ENCODE measurements around the gene HOXA10.

HOXA10 gene

DNA sequence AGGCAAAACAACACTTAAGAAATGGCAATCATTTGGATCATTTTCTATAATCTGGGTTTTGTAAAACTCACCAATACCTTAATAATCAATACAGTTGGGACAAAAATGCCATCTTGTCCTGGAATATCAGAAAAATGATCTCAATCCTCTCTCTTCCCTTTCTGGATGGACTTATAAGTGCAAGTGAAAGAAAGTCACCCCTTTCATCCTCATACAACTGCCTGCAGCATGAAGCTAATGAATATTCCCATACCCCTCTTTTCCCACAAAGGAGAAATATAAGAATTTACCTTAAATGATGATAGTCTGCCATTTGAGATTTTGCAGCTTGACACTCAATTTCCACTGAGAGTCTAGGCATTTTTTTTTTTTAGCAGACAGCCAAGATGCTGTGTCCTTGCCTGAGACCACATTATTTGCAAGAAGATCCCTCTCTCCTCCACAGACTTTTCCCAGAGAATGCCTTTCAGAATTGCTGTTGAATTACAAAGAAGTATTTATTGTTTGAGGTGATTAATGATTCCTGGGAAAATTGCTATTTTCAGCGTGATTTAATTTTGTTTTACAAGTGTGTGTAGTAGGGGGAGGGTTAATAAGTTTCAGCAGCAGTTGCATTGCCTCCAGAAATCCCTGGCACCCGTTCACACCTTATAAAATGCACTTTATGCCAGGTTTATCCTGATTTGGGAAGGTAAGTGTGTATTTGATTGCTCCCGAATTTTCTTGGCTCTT is 47.4 kb downstream of the HOXA10 start:
- DNase-seq = no peak

- DNase-seq = no peak
These were observed 48.1 kb downstream of the HOXA10 start for GRCh38 chr7:27125986-27126394.

DNA sequence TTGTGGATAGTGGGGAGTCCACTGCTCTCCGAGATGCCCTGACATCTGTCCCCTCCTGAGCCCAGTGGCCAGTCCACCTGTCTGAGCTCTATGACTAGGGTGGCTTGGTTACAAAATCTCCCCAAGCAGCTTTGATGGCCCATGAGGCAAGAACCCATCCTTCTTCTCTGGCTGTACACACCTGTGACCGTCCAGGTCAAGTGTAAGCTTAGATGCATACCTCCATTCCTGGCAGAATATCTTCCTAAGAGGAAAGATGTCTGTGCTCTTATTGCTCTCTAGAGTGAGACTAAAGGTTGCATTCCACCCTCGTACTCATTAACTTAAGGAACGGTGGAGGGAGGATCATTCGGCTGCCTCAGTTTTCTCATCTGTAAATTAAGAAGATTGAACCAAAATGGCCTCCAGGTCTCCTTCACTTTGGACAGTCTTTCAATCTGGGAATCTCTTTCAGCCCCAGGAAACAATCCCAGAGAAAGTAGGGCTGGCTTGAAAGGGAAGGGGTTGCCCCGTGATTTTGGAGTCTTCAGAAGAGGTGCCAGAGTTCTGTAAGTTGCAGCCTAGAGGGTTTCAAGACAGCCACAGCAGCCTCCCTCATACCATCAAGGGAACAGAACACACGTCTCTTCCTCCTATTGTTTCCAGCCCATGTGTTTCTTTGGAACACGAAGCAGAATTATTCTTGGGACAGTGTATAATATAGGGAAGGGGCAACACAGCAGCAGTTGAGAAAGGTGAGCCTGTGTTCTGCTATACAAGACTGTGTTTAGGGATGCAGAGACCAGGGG is 49.0 kb downstream of the HOXA10 start:
- no peak for DNase-seq

DNA sequence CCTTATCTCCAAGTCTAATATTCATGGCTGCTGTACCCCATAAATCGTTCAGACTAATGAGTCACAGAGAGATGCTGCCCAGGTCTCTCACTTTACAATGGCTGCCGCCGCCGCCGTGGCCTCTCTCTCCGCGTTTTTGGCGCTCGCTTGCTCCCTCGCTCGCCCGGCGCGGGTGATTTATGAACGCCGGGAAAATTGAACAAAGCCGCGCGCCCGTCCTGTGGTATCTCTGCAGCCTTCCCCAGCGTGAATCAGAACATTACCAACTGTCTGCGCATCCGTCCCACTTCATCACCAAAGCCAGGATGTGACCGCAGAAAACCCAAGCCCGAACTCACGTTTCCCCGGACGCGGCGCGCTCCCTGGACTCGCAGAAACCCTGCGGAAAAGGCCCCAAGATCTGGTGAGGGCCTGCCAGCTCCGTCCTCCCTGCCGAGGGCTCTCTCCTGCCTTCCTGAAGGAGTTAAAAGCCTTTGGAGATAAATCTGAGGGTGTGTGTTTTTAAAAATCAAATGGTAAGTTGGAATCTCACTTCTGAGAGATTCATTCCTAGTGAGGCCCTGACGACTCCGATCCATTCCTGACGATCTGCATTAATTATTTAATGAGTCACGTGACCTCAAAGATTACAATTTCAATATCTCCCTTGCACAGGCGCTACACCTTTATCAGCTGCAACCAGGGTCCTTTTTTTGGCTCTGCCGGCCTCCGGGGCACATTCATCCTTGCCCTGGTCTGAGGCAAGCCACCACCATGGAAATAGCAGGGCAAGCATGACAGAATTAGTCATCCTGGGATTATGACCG is 49.8 kb downstream of the HOXA10 start:
- no peak for DNase-seq

DNA sequence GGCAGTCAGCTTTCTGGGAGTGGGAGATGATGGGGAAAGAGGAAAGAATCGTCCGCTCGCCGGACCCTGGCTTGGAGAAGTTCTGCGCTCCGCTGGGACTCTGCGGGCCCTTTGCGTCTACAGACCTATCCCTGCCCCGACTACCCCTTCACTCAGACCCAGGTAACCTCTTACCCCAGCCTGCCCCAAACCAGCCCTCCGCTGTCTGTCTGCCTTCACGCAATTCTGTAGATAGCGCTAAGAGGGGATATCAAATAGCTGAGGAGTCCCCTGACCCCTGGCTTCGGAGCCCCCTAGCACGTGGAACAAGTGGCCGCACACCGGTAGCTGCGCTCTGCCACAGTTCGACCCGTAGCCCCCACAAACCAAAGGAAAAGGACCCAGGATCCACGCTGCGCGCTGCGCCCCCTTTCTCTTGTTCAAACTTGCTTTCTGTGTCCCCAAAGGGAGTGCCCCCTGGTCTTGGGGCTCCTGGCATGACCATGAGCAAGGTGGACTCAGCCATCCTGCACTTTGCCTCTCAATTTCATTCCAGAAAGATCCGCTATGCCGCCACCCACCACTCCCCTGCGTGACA is 50.6 kb downstream of the HOXA10 start:
- DNase-seq = no peak

GRCh38 chr7:27123007-27123476 is 51.1 kb downstream of the HOXA10 start:
- DNase-seq = no peak

DNA sequence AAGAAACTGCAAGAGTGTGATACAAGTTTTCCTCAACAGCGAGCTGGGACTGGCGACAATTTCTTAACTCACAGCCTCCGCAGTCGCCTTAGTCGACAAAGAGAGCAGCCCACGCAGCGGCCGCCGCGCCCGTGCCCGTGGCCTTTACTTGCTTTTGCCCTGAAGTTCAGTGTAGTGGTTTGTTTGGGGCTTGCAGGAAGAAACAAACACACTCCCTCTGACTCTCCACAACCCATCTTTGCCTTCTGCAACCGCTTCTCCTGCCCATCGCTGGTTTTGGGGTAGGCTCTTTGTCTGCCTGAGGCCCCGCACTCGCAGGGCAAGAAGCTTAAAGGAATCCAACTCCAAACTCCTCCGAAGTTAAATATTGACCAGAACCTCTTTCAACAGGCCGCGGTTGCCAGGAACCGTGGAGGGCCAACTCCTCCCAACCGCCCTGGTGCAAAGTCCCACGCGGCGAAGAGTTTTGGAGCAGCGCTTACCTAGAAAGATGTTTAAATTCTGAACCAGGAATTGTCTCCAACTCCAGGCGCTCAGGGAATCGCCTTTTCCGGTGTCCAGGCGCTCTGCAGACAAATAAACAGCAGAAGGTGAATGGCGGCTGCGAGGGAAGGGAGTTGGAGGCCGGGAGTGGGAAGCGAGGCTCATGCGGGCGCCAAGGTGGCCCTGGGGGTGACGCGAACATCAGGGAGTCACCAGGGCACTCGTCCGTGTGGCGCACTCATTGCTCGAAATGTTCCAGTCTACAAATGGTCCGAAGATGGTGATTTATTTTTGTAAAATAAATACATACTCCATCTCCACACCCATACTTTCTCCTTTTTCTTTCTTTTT is 51.8 kb downstream of the HOXA10 start:
- no peak for DNase-seq

GRCh38 chr7:27121684-27122076 is 52.4 kb downstream of the HOXA10 start:
- DNase-seq = no peak
